Mucosa of descending colon (tissue), 3 donors: ENCODE data around the gene PSMD11. TPM values are rescaled to one million over a fixed set of nuclear protein-coding genes. Genes with fewer than 3 reads are reported as not detected.

ENCODE experiments used
- ATAC-seq: fragments of 200-7000 bp; cut with Tn5 transposase; one replicate; pipeline ENCODE4 v1.9.1; 2020; ENCODE audit warnings: mild to moderate bottlenecking, moderate library complexity
- DNase-seq, 3 donors: peaks; one replicate each; pipeline ENCODE4 v3.0.0-alpha.2; 2020
- H3K36me3 ChIP-seq: fragments of 200-600 bp; one replicate; pipeline ENCODE4 v1.8.0; 2021; ENCODE audit warnings: low read depth, mild to moderate bottlenecking
- H3K4me1 ChIP-seq: fragments of 200-600 bp; one replicate; pipeline ENCODE4 v1.8.0; 2021; ENCODE audit warnings: low read depth, mild to moderate bottlenecking
- H3K4me3 ChIP-seq: fragments of 200-600 bp; one replicate; pipeline ENCODE4 v1.8.0; 2021; ENCODE audit warnings: mild to moderate bottlenecking
- H3K9me3 ChIP-seq: fragments of 200-600 bp; one replicate; pipeline ENCODE4 v1.8.0; 2021; ENCODE audit warnings: mild to moderate bottlenecking
- CTCF ChIP-seq: fragments of 200-600 bp; IDR thresholded peaks from one replicate; pipeline ENCODE4 v1.8.0; 2022; ENCODE audit warnings: antibody characterized with exemption, mild to moderate bottlenecking
- intact Hi-C, 2 donors: fragments of 100-400 bp; cut with DNase I in 1 of 2; cut with micrococcal nuclease in 1 of 2; formaldehyde crosslinking; loops; one replicate each; pipeline versions ENCODE4 v1.11.0 to v1.11.1; 2022; cut with DNase I, micrococcal nuclease
- total RNA-seq, 3 donors: library from RNA; stranded (reverse); fragmentation: NEBNext Ultra II Directional in 2 of 3; extraction: Animal tissue kit (Norgen Biotek cat#: 25700) in 2 of 3; gene quantifications; one replicate each; pipeline versions ENCODE4 v1.2.1 to v1.2.4, GENCODE V29; 2021 to 2023
- donor health status: DM: no; HTN: no; CAD: no; lungs with moderate emphysema.
- donor health status: DM: no; HTN: no; CAD: no.
- donor health status: DM: no; HTN: yes; CAD: no.

PSMD11 gene
- total RNA-seq, 3 donors from 2014 or later: 81.5 to 99.2 (median 85.8) TPM

DNA sequence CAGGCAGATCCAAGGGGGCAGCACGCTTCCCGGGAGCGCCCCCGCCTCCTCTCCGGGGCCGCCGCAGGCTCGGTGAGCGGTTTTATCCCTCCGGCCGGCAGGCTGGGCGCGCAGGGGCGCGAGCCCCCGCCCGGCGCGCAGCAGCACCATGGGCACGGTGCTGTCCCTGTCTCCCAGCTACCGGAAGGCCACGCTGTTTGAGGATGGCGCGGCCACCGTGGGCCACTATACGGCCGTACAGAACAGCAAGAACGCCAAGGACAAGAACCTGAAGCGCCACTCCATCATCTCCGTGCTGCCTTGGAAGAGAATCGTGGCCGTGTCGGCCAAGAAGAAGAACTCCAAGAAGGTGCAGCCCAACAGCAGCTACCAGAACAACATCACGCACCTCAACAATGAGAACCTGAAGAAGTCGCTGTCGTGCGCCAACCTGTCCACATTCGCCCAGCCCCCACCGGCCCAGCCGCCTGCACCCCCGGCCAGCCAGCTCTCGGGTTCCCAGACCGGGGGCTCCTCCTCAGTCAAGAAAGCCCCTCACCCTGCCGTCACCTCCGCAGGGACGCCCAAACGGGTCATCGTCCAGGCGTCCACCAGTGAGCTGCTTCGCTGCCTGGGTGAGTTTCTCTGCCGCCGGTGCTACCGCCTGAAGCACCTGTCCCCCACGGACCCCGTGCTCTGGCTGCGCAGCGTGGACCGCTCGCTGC is 43.3 kb downstream of the PSMD11 start:
- intact Hi-C loops: no loop called here
- no peak for TF ChIP-seq CTCF
- peak; percentile 15 for ATAC-seq
- peak in 2 of 3 donors; percentile 54 to 68 for DNase-seq
- Histone ChIP-seq H3K4me1 (peaks cover 12% of the 10 kb centered on the region), H3K36me3 (no peaks in the 10 kb centered on the region), H3K9me3 (no peaks in the 10 kb centered on the region), H3K4me3 (peak overlapping the region; percentile 26)

- ATAC-seq (no peak), DNase-seq (no peak)
- Histone ChIP-seq H3K4me3 (no peak overlapping the region), H3K9me3 (no peaks in the 10 kb centered on the region), H3K36me3 (no peaks in the 10 kb centered on the region), H3K4me1 (peaks cover 12% of the 10 kb centered on the region)
- TF ChIP-seq CTCF: no peak
- intact Hi-C loops: no loop called here
These were observed 43.9 kb downstream of the PSMD11 start for GRCh38 chr17:32488177-32488542.

- DNase-seq: peak in 1 of 3 donors; percentile 29
- ATAC-seq: no peak
These were observed 44.4 kb downstream of the PSMD11 start for GRCh38 chr17:32488604-32489180.

DNA sequence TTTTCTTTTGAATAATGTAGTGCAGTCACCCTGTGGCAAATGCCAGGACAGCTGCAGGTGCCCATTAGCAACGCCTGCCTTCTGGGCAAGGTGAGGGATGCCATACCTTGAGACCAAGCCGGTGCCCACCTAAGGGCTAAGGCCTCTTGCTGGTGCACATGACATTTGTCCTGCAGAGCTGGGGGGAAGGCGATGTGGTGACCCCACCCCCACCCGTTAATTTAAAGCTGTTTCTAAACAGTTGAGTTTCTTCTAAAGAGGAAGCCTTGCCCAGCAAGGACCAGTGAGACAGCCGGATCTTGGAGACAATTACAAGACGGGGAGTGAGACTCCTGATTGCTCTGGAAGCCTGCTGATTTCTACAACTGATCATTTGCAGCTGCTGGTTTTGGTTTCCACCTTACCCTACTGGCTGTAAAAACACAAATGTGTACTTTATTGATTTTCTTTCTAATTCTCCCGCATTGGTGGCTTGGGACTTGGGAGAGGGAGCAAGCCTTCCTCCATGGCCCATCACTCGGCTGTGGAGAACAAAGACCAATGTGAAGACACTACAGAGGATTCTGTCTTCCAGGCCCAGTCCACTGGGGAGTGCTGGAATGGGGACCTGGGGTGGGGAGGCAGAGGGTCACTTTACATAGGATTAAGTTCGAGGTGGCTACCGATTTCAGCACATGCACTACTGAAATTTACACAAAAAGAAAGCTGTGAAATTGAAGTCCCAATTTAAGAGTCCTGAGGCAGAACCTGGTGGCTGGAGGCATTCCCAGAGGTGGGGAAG is 45.2 kb downstream of the PSMD11 start:
- Histone ChIP-seq H3K4me3 (no peak overlapping the region), H3K9me3 (no peaks in the 10 kb centered on the region), H3K4me1 (peaks cover 12% of the 10 kb centered on the region), H3K36me3 (no peaks in the 10 kb centered on the region)
- intact Hi-C loops: no loop called here
- DNase-seq: peak in 1 of 3 donors; percentile 44
- no peak for TF ChIP-seq CTCF
- no peak for ATAC-seq

More at GRCh38 chr17:32488604-32489180, 44.4 kb downstream of the PSMD11 start:
- no peak for TF ChIP-seq CTCF
- Histone ChIP-seq H3K4me1 (peaks cover 12% of the 10 kb centered on the region), H3K4me3 (no peak overlapping the region), H3K9me3 (no peaks in the 10 kb centered on the region), H3K36me3 (no peaks in the 10 kb centered on the region)
- intact Hi-C loops: no loop called here

DNA sequence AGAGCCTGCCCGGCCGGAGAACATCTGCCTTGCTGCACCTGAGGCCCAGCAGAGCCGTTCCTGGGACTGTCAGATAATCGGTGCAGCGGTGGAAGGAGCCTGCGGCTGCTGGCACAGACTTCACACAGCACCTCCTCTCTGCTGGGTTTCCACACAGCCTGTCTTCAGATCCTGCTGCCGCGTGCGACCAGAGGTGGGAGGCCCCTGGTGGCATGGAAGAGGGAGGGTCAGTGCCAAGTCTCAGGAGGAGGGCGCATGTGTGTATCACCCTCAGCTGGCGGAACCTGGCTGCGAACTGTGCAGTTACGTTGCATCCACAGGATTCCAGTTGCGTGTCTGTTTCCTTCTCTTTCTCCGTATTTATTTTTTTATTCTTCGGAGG is 45.8 kb downstream of the PSMD11 start:
- Histone ChIP-seq H3K9me3 (no peaks in the 10 kb centered on the region), H3K4me1 (peaks cover 12% of the 10 kb centered on the region), H3K36me3 (no peaks in the 10 kb centered on the region), H3K4me3 (no peak overlapping the region)
- TF ChIP-seq CTCF: no peak
- DNase-seq (peak in 1 of 3 donors; percentile 55), ATAC-seq (no peak)
- intact Hi-C loops: no loop called here
